IMR-90 (cell line): ENCODE data around the gene WFDC5.

Experiments used
- BHLHE40 ChIP-seq: fragments of 150-350 bp; IDR thresholded peaks from 2 replicates; pipeline ENCODE4 v1.6.1; 2016; ENCODE audit warnings: mild to moderate bottlenecking, low read depth, low read length
- CEBPB ChIP-seq: IDR thresholded peaks from 2 replicates; pipeline ENCODE4 v1.6.1; 2012; ENCODE audit warnings: low read depth, low read length, improper control_type of control experiment
- CHD1 ChIP-seq: IDR thresholded peaks from 2 replicates; pipeline ENCODE4 v1.6.1; 2012; ENCODE audit warnings: low read depth, low read length, improper control_type of control experiment
- CTCF ChIP-seq: conservative IDR thresholded peaks from 2 replicates; pipeline ENCODE4 v1.5.1; 2012; ENCODE audit warnings: mild to moderate bottlenecking, low read depth, low read length, improper control_type of control experiment
- ELK1 ChIP-seq: fragments of 150-350 bp; IDR thresholded peaks from 2 replicates; pipeline ENCODE4 v1.6.1; 2016; ENCODE audit warnings: low read depth, mild to moderate bottlenecking, low read length, moderate library complexity, borderline replicate concordance
- FOS ChIP-seq: fragments of 150-350 bp; IDR thresholded peaks from 2 replicates; pipeline ENCODE4 v1.6.1; 2016; ENCODE audit warnings: low read depth, low read length
- MXI1 ChIP-seq: IDR thresholded peaks from 2 replicates; pipeline ENCODE4 v1.6.1; 2012; ENCODE audit warnings: low read depth, mild to moderate bottlenecking, low read length, moderate library complexity, borderline replicate concordance
- POLR2A ChIP-seq: IDR thresholded peaks from 2 replicates; pipeline ENCODE4 v1.6.1; 2012; ENCODE audit warnings: mild to moderate bottlenecking, low read depth, low read length
- RAD21 ChIP-seq: IDR thresholded peaks from 2 replicates; pipeline ENCODE4 v1.6.1; 2012; ENCODE audit warnings: low read length, improper control_type of control experiment
- RFX5 ChIP-seq: IDR thresholded peaks from 2 replicates; pipeline ENCODE4 v1.8.0; 2012; ENCODE audit warnings: low read depth, mild to moderate bottlenecking, low read length, moderate library complexity

- no peak for TF ChIP-seq ELK1
- TF ChIP-seq CTCF = no peak
- no peak for TF ChIP-seq POLR2A
- TF ChIP-seq BHLHE40 = no peak
- no peak for TF ChIP-seq FOS
- TF ChIP-seq CEBPB = no peak
- TF ChIP-seq MXI1 = no peak
- no peak for TF ChIP-seq CHD1
- no peak for TF ChIP-seq RAD21
- no peak for TF ChIP-seq RFX5
Observed at GRCh38 chr20:45090481-45090880, 24.5 kb downstream of the WFDC5 start.
